Loucy (cell line): Measurements from ENCODE around the gene FAM200C.

Experiments used
- CTCF ChIP-seq: fragments of 200-600 bp; sonication (generic); conservative IDR thresholded peaks from 2 replicates; pipeline ENCODE4 v1.5.1; 2014; ENCODE audit warnings: mild to moderate bottlenecking, antibody characterized with exemption, low read length
- EZH2phosphoT487 ChIP-seq: fragments of 200-600 bp; IDR thresholded peaks from 2 replicates; pipeline ENCODE4 v1.6.1; 2018; ENCODE audit warnings: antibody characterized with exemption, mild to moderate bottlenecking, moderate library complexity, borderline replicate concordance

- TF ChIP-seq EZH2phosphoT487 (no peak), CTCF (no peak)
Measured at GRCh38 chr5:160432787-160433186, 32.9 kb upstream of the FAM200C start.
